AG20443 (cell line): Measurements from ENCODE around the gene SP3.

Experiments
- DNase-seq: peaks from one replicate; pipeline ENCODE4 v3.0.0; 2012; ENCODE audit warnings: low spot score, mixed read lengths

The SP3 gene

DNA sequence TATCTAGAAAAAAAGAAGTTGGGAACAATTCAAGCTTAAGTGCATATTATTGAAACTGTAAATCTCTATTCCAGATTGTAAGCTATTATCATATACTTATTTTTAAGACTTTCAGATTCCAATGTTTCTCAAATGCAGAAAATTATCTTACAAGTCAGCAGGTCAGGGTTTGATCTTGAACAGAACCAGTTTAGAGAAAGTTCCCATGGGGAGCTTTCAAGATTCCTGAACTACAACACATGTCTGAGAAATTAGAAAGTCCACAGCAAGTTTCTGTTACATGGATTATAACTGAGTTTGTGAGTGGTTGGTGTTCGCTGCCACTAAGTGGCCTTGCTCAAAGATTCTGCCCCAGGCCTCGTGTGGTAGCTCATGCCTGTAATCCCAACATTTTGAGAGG is 31.6 kb upstream of the SP3 start:
- DNase-seq: no peak

DNA sequence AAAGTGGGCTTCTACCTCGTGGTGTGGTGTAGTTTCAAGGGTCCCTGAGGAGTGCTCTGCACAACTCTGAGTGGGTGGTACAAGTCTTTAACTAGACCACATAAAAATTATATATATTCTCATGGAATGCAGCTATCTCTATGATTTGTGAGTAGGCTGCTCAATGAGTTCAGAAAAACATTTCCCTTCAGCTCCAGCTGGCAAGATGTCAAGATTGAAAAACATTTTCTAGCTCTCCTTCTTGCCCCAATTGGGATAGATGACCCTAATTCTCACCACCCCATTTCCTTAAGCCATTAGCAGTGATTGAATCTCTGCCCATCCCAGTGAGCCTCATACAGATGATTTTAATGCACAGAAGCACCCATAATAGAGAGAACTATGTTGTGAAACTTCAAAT is 28.3 kb upstream of the SP3 start:
- no peak for DNase-seq

DNA sequence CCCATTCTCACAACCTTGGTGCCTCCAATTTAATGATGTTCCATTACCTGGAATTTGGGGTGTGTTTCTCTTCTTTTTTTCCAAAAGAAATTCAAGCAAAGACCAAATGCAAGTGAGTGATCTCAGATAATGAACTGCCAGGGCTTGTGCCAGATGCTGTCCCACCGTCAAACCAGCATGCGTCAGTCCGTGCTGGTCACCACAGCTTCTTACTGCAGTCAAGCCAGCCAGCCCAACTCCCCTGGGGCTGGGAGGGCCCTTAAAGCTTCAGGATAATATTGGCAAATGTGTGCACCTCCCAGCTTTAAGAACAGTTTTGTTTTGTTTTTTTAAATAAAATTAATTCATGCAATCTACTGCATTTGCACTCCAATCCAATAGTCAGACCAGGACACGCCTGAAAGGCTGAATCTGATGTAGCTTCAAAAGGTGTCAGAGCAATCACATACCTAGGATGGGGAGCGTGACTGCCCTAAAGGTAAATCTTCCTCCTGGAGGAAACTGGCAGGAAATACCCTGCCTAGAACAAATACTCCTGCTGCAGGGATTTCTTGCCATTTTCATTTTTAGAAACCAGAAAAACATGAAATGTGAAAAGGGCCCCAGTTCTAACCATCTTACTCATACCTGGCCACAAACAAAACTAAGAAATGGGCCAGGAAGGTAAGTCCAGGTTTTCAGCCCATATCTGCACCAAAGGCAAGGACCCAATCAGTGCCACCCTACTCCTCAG is 26.8 kb upstream of the SP3 start:
- DNase-seq: peak; percentile 75

DNA sequence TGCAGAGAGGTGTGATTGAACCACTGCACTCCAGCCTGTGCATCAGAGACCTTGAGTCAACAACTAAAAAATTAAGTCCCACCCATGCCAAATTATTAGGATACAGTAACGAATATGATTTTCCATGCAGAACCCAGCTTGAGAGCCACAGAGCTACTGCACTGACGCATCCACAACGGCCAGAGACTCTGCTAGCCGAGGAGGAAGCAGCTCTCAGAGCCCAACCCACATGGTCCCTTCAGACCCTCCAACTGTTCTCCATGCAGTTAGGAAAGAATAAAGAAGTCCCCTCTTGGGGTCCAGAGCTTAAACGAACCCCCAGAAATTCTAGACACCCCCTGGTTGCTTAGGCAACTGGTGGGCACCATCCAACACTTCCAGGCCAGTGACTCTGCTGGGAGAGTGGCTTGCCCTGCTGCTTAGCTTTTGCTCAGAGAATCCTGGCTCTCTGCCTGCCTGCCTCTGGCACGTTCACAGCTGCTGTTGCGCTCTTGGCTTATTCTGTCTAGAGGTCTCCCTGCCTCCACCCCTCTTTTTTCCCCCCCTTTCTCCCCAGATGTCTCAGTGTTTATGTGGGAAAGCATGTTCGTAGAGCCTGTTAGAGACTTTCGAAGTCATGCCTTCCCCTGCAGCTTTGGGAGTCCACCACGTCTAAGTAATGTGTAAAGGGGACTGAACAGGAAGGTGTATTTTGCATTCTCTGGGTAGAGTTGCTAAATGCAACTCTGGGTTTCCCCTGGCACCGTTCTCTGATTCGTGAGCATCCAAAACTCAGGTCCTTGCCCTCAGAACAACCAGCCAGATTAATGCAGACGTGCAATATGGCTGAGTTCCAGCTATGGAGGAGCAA is 26.0 kb upstream of the SP3 start:
- DNase-seq: peak; percentile 71

DNA sequence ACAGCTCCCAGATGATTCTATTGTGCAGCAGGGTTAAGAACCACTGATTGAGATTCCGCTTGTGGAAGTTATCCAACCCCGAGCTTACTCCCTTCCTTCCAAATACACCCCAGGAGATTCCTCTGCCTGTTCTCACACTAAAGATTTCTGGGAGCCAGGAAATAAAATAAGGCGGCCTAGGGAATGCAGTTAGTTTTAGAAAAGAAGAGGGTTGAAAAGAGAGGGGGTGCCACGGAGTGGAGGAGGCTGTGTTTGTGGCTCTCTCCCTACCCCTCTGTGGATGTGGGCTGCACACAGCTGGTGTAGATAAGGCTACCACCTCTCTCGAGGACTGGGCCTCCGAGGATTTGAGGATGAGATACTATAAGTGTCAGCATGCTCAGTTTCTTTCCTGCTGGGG is 25.1 kb upstream of the SP3 start:
- no peak for DNase-seq

DNA sequence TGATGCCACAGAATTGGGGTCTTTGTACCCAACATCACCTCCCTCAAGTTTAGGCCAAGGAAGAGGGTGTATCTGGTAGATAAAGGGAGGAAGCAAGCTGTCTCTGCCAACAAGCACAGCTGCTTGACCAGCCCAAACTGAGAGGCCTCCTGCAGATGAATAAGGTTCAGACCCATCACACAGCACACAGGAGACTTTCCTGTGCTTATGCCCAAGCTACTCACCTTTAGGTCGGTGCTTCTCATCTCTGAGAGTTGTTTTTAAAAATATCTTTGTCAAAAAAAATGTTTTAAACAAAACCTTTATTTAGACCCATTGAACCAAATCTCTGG is 24.7 kb upstream of the SP3 start:
- DNase-seq: no peak

DNA sequence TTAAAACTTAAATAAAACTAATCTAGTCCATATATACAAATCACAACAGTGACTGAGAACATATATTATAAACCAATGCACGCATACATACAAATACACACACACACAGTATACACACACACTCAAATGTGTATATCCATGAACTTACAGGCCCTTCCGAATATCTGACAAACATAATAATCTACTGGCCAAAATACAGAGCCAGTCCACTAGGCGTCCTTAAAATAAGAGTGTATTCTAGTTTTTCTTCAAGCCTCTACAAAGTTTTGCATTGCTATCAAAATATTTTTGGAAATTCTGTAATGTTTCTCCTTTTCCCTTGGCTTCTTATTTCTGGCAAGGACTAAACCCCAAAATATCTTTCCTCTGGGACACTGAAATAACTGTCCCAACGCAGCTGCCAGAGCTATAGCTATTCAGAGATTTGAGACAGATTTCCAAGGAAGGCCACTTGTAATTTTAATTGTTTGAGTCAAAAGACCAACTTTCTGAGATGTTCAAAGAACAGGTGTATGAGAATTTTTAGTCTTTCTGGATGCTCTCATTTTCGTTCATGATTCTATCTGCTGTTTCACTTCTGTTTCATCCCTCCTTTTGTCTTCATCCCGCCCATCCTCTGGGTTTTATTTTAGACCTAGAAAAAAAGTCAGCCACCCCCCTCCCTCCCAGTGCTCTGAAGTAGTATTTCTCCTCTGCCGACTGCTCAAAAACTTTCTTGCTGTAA is 24.1 kb upstream of the SP3 start:
- no peak for DNase-seq

DNA sequence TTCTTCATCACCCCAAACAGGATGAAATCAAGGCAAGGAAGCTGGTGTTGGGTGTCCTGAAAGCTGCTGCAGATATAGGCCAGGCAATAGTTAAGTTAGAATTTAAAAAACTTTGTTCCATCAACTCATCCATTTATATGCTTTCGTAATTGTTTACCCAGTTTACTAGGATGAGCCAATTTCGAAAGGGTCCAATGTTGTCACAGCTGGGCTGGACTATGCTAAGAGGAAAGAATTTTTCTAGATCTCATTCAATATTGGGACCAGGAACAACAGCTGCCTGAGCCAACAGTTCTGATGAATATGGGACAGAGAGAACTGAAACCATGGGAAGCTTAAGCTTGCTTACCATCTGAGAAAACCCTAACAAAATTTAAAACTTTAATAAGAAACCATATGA is 21.6 kb upstream of the SP3 start:
- peak; percentile 23 for DNase-seq

DNA sequence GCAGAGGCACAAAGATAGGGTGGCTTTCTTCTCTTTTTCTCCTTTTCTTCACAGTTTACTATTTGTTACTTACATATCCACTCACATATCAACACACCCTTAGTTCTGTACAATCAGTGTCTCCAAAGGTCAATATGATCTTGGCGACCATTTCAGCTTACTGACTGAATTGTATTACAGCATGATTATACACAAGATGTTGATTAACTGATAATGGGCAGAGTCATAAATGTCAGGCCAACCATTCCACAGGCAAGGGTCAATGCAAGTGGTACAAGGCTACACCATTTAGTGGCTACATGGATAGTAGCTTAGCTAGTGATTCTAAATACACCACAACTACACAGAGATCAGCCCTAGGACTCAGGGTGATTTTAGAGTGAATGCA is 20.4 kb upstream of the SP3 start:
- no peak for DNase-seq

DNA sequence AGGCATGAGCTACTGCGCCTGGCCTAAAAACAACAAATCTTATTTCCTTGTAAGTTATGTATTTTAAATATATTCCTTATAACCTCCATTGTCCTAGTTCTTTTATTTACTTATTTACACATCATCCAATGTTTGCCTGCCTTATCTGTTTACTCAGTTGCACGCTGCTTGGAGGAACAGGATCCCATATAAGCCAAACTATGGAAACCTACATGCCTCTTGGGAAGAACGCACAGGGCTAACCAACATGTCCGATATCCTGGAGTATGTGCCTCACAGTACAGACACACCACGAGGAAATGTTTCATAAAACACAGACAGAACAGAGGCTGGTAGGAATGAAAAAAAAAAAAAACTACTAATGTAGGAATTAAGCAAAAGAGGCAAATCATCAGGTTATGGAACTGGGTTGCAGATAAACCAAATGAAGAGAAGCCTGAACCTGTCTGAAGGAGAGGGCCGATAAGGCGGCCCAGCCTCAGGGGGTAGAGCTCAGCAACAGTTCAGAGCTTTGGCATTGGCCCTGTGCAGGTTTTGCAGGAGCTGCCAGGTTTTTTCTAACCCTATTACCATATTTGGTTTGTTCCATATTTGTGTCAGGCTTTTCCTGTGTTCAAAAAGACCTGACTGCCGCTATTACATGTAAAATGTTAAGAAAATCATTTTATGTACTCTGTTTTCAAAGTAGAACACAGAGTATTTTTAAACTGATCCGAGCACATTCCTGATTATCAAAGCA is 19.9 kb upstream of the SP3 start:
- no peak for DNase-seq

DNA sequence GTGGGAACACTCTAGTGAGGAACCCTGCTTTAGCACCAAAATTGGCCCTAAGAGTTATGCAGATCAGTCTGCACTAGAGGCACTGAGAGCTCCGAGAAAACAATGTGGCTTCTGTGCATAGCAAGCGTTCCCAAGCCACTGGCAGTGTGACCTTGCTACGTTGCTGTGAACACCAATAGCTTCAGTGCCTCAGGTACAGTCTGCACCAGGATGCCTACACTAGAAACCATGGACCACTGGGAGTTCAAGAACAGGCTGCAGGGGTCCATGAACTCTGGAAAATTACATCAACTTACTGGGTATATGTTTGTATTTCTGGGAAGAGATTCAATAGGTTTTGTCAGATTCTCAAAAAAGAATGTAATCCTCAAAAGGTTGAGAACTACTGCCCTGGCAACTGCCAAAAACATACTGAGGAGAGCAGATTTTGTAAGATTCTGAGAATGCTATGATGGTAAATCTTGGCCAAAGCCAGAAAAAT is 18.3 kb upstream of the SP3 start:
- no peak for DNase-seq

DNA sequence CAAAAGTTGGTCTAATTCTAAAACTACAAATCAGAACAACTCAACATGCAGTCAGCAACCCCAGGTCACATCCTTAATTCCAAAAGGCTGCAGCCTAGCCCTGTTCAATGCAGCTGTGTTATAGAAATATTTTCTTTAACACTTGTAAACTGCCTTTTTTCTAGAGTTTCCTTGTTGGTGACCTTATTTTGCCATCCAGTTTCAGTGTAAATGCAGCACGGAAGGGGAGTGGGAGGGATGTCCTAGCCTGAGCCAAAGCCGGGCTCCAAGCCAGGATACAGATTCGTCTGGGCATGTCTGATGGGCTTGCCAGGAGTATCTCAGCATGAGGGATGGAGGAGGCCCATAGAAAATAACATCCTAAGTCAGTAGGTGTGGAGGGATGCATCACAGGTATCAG is 17.7 kb upstream of the SP3 start:
- no peak for DNase-seq

DNA sequence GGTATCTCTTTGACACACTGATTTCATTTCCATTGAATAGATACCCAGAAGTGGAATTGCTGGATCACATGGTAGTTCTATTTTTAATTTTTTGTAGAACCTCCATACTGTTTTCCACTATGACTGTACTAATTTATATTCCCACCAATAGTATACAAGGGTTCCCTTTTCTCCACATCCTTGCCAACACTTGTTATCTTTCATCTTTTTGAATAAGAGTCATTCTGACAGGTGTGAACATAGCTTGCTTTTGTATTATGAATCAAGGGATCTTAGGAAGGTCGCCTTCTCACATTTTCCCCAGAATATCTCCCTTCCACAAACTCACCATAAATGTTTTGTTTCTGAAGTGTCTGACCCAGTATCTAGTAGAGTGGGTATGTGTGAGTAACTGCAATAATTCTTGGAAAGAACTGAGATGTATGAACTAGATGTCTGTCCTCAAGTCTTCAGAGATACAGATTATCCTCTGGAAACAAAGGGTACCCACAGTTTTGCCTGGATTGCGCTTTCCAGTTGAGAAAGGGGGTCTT is 17.1 kb upstream of the SP3 start:
- DNase-seq: no peak

DNA sequence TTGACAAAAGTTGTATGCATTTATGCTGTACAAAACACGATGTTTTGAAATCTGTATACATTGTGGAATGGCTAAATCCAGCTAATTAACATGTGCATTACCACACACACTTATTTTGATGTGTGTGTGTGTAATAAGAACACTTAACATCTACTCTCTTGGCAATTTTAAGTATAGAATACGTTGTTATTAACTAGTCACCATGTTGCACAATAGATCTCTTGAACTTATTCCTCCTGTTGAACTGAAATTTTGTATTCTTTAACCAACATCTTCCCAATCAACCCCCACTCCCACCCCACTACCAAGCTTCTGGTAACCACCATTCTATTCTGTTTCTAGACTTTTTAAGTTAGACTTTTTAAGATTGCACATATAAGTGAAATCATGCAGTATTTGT is 16.3 kb upstream of the SP3 start:
- DNase-seq: no peak

DNA sequence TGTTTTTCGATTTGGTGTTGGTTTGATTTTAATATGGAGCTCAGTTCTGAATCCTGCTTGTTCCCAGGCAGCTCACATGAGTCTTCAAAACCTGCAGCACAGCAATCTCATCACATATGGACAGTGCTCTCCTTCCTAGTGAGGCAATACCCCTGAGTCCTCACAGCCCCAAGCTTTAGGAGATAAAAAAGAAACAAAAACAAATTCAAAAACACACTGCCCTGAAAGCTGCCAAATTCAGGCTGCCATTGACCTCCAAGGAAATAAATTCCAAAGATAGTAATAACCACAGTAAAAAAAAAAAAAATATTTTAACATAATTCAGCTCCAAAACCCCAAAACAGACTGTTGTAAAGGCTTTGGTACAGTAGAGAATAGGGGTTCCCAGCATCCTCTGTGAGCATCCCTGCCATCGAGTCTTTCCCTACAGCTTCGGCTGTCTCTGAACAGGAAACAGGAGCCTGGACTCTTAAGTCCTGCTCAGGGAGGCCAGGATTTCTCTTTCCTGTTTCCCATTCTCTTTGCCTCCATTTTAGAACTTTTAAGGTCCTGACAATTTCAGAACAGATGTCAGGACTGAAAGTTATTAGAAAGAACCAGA is 14.7 kb upstream of the SP3 start:
- no peak for DNase-seq

DNA sequence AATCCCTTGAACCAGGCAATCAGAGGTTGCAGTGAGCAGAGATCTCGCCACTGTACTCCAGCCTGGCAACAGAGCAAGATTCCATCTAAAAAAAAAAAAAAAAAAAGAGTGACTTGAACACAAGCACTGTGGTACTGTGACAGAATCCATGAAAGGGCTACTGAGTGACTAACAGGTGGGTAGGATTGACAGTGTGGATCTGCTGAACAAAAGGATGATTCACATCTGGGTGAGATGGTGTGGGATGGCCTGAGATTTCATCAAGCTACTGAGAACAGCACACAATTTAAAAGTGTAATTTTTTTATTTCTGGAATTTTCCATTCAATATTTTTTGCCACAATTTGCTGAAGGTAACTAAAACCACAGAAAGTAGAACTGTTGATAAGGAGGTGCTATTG is 13.3 kb upstream of the SP3 start:
- no peak for DNase-seq

DNA sequence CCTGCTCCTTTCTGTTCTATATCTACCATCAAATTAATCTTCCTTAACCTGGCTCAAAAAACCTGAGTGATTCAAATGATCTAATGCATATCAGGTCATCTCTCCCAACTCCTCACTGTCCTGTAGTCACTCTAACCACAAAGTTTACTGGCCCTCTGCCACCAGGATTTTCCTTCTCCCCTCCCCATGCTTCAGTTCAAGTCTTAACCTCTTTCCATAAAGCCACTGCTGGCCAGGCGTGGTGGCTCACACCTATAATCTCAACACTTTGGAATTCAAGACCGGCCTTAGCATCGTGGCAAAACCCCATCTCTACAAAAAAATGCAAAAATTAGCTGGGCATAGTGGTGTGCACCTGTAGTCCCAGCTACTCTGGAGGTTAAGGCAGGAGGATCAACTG is 7.5 kb upstream of the SP3 start:
- no peak for DNase-seq

DNA sequence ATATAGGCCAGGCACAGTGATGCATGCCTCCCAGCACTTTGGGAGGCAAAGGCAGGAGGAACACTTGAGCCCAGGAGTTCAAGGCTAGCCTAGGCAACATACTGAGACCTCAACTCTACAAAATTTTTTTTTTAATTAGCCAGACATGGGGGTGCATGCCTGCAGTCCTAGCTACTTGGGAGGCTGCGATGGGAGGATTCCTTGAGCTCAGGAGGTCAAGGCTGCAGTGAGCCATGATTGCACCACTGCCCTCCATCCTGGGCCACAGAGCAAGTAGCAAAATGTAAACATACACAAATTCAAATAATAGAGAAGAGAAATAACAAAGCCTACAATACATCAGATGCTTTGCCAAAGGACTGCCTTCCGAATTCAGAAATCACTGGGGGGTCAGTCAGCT is 7.0 kb upstream of the SP3 start:
- no peak for DNase-seq

DNA sequence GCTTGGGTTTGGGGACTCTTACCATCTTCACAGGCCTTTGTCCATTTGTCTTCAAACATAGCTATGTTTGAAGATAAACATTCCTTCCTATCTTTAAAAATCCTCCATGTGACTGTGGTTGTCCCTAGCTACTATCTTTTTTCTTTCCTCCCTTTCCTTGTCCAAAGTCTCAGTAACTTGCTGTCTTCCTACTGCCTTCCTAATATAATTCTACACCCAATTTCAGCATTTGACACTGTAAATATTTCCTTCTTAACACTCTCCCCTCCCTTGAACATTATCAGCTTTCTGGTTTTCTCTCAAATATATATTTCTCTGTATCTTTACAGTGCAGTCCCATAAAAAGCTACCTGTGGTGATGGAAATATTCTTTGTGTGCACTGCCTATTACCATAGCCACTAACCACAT is 5.3 kb upstream of the SP3 start:
- no peak for DNase-seq

DNA sequence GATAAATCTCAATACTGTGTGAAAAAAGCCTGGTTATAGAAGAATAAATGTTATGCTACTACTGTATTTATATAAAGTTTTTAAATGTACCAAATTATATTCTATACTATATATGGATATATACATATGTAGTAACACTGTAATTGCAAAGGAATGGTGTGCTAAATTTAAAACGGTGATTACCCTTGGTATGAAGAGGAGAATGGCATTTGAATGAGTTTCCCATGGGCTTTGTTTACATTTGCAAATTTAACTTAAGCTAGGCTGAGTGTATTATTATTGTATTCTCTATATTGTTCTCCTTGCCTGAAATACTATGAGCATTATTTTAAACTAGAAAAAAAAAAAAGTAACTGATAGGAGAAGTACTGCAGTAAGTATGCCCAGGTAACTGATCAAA is 4.7 kb upstream of the SP3 start:
- no peak for DNase-seq

DNA sequence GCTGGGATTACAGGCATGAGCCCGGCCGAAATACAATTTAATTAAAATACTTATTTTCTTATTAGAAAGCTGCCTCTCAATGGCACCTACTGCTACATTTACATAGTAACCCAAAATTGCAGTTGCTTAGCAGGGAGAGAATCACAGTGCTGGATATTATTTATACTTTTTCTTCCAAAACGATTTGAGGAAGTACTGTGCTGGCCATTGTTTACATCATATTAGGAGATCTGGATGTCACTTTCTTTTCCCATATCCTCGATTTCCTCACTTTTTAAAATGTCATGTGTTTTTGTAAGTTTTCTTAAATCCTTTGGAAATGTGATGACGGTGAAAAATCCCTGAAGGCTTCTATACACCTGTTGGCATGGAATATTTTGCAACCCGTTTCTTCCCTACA is 3.4 kb upstream of the SP3 start:
- DNase-seq: no peak
